ENCODE data around the gene CSN1S1.

DNA sequence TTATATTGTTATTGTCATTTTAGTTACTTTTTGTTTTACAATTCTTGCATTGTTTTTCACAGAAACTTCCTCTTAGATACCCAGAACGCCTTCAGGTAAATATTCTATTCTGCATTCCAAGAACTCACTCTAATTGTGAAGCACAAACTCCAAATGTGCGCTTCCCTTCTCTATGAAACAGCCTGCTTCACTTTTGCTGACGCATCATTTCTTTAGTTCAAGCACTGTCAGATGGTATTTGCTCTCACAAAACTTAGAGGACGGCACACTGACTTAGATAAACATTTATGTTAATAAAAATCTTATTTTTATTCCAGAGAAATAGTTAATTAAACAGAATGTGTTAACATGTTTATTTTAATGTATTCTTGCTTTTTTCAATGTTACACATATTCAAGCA, 3.3 kb downstream of the CSN1S1 start:
- no peak for TF ChIP-seq POLR2AphosphoS5 (IDR thresholded peaks at IDR 0.05; ENCODE audit: borderline replicate concordance, low read depth, low read length)
- TF ChIP-seq EZH2 (IDR thresholded peaks at IDR 0.05) = no peak

All from SK-N-MC (cell line).